ACC112 (cell line): ENCODE measurements around the gene MRPL4.

ENCODE experiments used
- H2AFZ ChIP-seq: fragments of 200-600 bp; sonication (generic); one replicate; pipeline ENCODE4 v1.6.0; 2017; ENCODE audit warnings: antibody characterized with exemption, low read length; ENCODE audit not compliant: unreplicated experiment
- H3K27ac ChIP-seq: fragments of 200-600 bp; sonication (generic); 2 replicates; pipeline ENCODE4 v1.5.1; 2014; ENCODE audit warnings: low read depth, mild to moderate bottlenecking, antibody characterized with exemption, low read length, moderate library complexity
- H3K27me3 ChIP-seq: fragments of 200-600 bp; sonication (generic); 2 replicates; pipeline ENCODE4 v1.6.1; 2014; ENCODE audit warnings: mild to moderate bottlenecking, antibody characterized with exemption, low read length, moderate library complexity, mixed read lengths; ENCODE audit not compliant: insufficient read depth
- H3K36me3 ChIP-seq: fragments of 200-600 bp; sonication (generic); 2 replicates; pipeline ENCODE4 v1.6.1; 2016; ENCODE audit warnings: mild to moderate bottlenecking, antibody characterized with exemption, low read length, moderate library complexity, mixed read lengths; ENCODE audit not compliant: insufficient read depth
- H3K4me1 ChIP-seq: fragments of 200-600 bp; sonication (generic); one replicate; pipeline ENCODE4 v1.6.1; 2016; ENCODE audit warnings: low read length, mixed read lengths; ENCODE audit not compliant: insufficient read depth, unreplicated experiment, control insufficient read depth
- H3K4me3 ChIP-seq: fragments of 200-600 bp; sonication (generic); 2 replicates; pipeline ENCODE4 v1.5.1; 2014; ENCODE audit warnings: mild to moderate bottlenecking, low read depth, low read length
- H3K79me2 ChIP-seq: fragments of 200-600 bp; sonication (generic); one replicate; pipeline ENCODE4 v1.6.0; 2016; ENCODE audit warnings: low read length; ENCODE audit not compliant: control insufficient read depth, unreplicated experiment, insufficient read depth

The MRPL4 gene

GRCh38 chr19:10295305-10295846 lies 43.4 kb downstream of the MRPL4 start:
- H3K36me3 ChIP-seq = 0 out of 2 replicates have a peak, but pooled peaks cover 3% of the 10 kb centered on the region
- H3K27ac ChIP-seq = no peak overlapping the region
- H3K4me1 ChIP-seq = no peaks in the 10 kb centered on the region
- no peak overlapping the region for H3K4me3 ChIP-seq
- no peak overlapping the region for H2AFZ ChIP-seq
- no peaks in the 10 kb centered on the region for H3K79me2 ChIP-seq
- 0 out of 2 replicates have a peak, but pooled peaks cover 3% of the 10 kb centered on the region for H3K27me3 ChIP-seq

GRCh38 chr19:10295847-10296591 lies 44.0 kb downstream of the MRPL4 start:
- Histone ChIP-seq H3K79me2 (no peaks in the 10 kb centered on the region), H3K27me3 (0 out of 2 replicates have a peak, but pooled peaks cover 3% of the 10 kb centered on the region), H2AFZ (no peak overlapping the region), H3K4me3 (no peak overlapping the region), H3K4me1 (no peaks in the 10 kb centered on the region), H3K27ac (no peak overlapping the region), H3K36me3 (0 out of 2 replicates have a peak, but pooled peaks cover 3% of the 10 kb centered on the region)

DNA sequence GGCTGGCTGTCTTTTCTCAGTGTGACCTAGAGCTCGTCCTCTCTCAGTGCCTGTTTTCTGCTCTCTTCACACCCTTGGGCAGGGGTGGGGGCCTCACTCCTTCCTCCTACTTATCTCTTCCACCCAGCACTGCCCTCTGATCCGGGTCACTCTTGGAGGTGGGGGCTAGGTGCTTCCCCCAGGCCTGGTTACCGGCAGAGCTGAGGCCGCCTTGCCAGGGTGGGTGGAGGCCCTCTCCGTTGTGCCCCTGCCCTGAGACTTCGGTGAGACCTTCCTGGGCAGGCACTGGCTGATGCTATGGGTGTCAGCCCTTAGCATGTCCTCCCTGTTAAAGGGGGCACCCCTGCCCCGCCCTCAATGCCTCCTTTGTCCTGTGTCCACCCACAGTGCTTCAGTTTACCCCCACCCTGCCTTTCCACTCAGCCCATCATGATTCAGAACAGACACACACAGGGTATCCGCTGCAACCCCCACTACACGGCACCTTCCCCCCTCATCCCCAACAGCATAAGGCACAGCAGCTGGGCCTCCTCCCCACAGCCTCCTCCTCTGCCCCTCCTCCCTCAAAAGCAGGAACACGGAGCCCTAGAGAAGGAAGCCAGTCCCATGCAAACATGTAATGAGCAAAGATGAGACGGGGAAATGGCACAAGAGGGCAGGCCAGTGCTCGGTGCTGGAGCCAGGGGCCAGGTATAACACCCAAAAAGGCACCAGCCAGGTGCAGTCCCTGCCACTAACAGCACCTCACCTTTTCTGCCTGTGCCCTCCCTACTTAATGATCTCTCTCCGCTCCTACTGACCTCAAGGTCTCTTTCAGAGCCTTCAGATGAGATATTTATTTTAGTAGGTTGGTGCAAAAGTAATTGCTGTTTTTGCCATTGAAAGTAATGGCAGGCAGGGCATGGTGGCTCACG lies 47.8 kb downstream of the MRPL4 start:
- Histone ChIP-seq H3K4me1 (peaks cover 11% of the 10 kb centered on the region), H3K27ac (no peak overlapping the region), H2AFZ (no peak overlapping the region), H3K79me2 (no peaks in the 10 kb centered on the region), H3K36me3 (no peaks in the 10 kb centered on the region), H3K4me3 (no peak overlapping the region), H3K27me3 (no peaks in the 10 kb centered on the region)

DNA sequence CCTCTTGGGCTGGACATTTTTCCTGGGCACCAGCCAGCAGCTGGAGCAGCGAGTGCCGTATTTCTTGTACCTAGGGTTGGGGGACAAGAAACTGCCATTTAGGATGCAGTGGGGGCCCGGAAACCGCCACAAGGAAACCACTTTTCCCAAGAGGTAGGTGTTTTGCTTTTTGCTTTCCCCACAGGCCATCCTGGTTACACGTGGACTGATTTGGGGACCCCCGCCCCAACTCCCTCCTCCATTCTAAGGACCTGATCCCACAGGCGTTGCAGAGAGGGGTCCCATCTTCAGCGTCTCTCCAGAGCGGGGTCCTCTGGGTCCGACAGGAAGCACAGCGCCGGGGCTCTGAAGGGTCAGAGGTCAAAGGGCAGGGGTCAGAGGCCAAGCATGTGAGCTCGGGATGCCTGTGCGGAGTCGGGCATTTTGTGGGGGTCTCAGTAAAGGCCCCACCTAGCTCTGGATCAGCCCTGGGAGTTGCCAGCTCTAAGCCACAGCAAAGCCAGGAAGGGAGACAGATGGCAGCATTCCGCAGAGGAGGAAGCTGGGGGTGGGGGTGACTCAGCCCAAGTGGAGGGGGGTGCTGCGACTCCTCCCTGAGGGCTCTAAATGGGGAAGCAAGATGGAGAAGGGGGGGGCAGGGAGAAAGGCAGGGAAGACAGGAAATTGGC lies 53.3 kb downstream of the MRPL4 start:
- H3K27me3 ChIP-seq = no peaks in the 10 kb centered on the region
- no peak overlapping the region for H3K4me3 ChIP-seq
- H3K36me3 ChIP-seq = no peaks in the 10 kb centered on the region
- H3K79me2 ChIP-seq = no peaks in the 10 kb centered on the region
- no peak overlapping the region for H3K27ac ChIP-seq
- H2AFZ ChIP-seq = no peak overlapping the region
- peaks cover 15% of the 10 kb centered on the region for H3K4me1 ChIP-seq

GRCh38 chr19:10306327-10306726 lies 54.3 kb downstream of the MRPL4 start:
- Histone ChIP-seq H3K4me1 (peaks cover 15% of the 10 kb centered on the region), H3K36me3 (no peaks in the 10 kb centered on the region), H3K4me3 (no peak overlapping the region), H3K27me3 (no peaks in the 10 kb centered on the region), H2AFZ (no peak overlapping the region), H3K27ac (no peak overlapping the region), H3K79me2 (no peaks in the 10 kb centered on the region)

GRCh38 chr19:10309423-10309822 lies 57.4 kb downstream of the MRPL4 start, which contains the start of gene ZGLP1:
Gene ZGLP1, minus strand, starts transcription at chr19:10309815.
- peaks cover 4% of the 10 kb centered on the region for H3K4me1 ChIP-seq
- H2AFZ ChIP-seq = no peak within 1 kb of the TSS
- H3K27me3 ChIP-seq = no peaks in the 10 kb centered on the region
- no peaks in the 10 kb centered on the region for H3K36me3 ChIP-seq
- no peak within 1 kb of the TSS for H3K4me3 ChIP-seq
- H3K79me2 ChIP-seq = peaks cover 3% of the 10 kb centered on the region
- H3K27ac ChIP-seq = no peak within 1 kb of the TSS
